ENCODE results near the gene VSTM4. TPM values are rescaled to one million over a fixed set of nuclear protein-coding genes. Genes with fewer than 3 reads are reported as not detected.

VSTM4 gene
- total RNA-seq, 2 donors from 2014 or later = 1.2 to 3.1 TPM

- no peak overlapping the region for H3K4me3 ChIP-seq
These were observed 27.9 kb upstream of the VSTM4 start for GRCh38 chr10:49143249-49143648.

GRCh38 chr10:49141541-49142332 is 26.4 kb upstream of the VSTM4 start:
- intact Hi-C loops (cut with DNase I) = no loop called here

More at GRCh38 chr10:49143249-49143648, 27.9 kb upstream of the VSTM4 start:
- Histone ChIP-seq H3K27ac (no peak overlapping the region), H3K9me3 (no peaks in the 10 kb centered on the region), H3K4me1 (no peaks in the 10 kb centered on the region), H3K36me3 (no peaks in the 10 kb centered on the region), H3K27me3 (no peaks in the 10 kb centered on the region), H3K9ac (ENCODE audit: low read depth in 2 of 2, low read length in 2 of 2) (no peak overlapping the region)
- DNase-seq = no peak
- intact Hi-C loops (cut with DNase I) = no loop called here
- no peak for TF ChIP-seq CTCF (IDR thresholded peaks at IDR 0.05)

GRCh38 chr10:49140304-49141177 is 25.2 kb upstream of the VSTM4 start:
- DNase-seq = no peak
- H3K4me1 ChIP-seq = no peaks in the 10 kb centered on the region
- no peaks in the 10 kb centered on the region for H3K27me3 ChIP-seq
- TF ChIP-seq CTCF (IDR thresholded peaks at IDR 0.05) = no peak
- H3K36me3 ChIP-seq = no peaks in the 10 kb centered on the region
- intact Hi-C loops (cut with DNase I) = no loop called here
- no peak overlapping the region for H3K9ac ChIP-seq (ENCODE audit: low read depth in 2 of 2, low read length in 2 of 2)
- no peaks in the 10 kb centered on the region for H3K9me3 ChIP-seq
- H3K4me3 ChIP-seq = no peak overlapping the region
- peak overlapping the region; percentile 50 for H3K27ac ChIP-seq

More at GRCh38 chr10:49141541-49142332, 26.4 kb upstream of the VSTM4 start:
- H3K9me3 ChIP-seq = no peaks in the 10 kb centered on the region
- DNase-seq = no peak
- no peak overlapping the region for H3K4me3 ChIP-seq
- no peak overlapping the region for H3K9ac ChIP-seq (ENCODE audit: low read depth in 2 of 2, low read length in 2 of 2)
- H3K27me3 ChIP-seq = no peaks in the 10 kb centered on the region
- H3K4me1 ChIP-seq = no peaks in the 10 kb centered on the region
- H3K36me3 ChIP-seq = no peaks in the 10 kb centered on the region
- no peak for TF ChIP-seq CTCF (IDR thresholded peaks at IDR 0.05)
- no peak overlapping the region for H3K27ac ChIP-seq

DNA sequence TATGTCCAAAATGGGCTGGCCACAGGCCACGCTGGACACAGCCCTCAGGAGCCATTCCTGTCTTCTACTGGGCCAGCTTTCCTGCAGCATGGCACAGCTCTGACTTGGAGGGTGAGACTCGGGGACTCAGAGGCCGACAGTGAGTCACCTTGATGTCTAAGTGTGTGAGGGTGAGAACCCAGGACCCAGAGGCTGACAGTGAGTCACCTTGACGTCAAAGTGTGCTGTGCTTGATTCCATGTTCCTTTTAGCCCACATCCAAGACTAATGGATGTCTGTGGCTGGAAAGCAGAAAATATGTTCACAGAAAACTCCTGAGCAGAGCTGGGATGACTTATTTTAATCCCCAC is 24.5 kb upstream of the VSTM4 start:
- TF ChIP-seq CTCF (IDR thresholded peaks at IDR 0.05) = no peak
- H3K4me3 ChIP-seq = no peak overlapping the region
- H3K9me3 ChIP-seq = no peaks in the 10 kb centered on the region
- no peak overlapping the region for H3K9ac ChIP-seq (ENCODE audit: low read depth in 2 of 2, low read length in 2 of 2)
- no peaks in the 10 kb centered on the region for H3K4me1 ChIP-seq
- intact Hi-C loops (cut with DNase I) = no loop called here
- H3K27me3 ChIP-seq = no peaks in the 10 kb centered on the region
- no peak for DNase-seq
- H3K36me3 ChIP-seq = no peaks in the 10 kb centered on the region
- H3K27ac ChIP-seq = peak overlapping the region; percentile 50

GRCh38 chr10:49139028-49139845 is 23.9 kb upstream of the VSTM4 start:
- Histone ChIP-seq H3K9ac (ENCODE audit: low read depth in 2 of 2, low read length in 2 of 2) (no peak overlapping the region), H3K36me3 (no peaks in the 10 kb centered on the region), H3K27me3 (no peaks in the 10 kb centered on the region), H3K27ac (peak overlapping the region; percentile 50), H3K4me1 (no peaks in the 10 kb centered on the region), H3K4me3 (no peak overlapping the region), H3K9me3 (no peaks in the 10 kb centered on the region)
- no peak for TF ChIP-seq CTCF (IDR thresholded peaks at IDR 0.05)
- intact Hi-C loops (cut with DNase I) = no loop called here
- no peak for DNase-seq
